IPS DF 4.7 (cell line): ENCODE data around the gene THSD4.

ENCODE experiments used
- DNase-seq: peaks from one replicate; pipeline ENCODE4 v3.0.0-alpha.2; 2013; ENCODE audit warnings: low spot score; ENCODE audit errors: extremely low read depth

Gene THSD4

DNA sequence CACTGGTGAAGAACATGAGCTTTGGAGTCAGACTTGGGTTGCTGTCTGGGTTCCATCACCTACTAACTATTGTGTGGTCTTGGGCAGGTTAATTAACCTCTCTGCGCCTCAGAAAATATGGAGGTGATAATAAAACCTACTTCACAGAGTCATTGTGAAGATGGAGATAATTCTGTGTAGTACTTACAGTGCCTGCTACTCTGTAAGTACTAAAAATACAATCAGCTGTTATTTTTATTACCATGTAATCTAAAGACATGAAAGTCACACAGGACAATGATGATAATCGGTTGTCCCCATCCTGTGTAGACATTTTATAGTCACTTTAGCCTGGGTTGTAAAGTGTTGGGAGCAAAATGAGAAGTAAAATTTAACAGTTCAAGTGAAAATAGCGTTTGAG is 334.1 kb downstream of the THSD4 start:
- DNase-seq, result no peak

- no peak for DNase-seq
These were observed 334.7 kb downstream of the THSD4 start for GRCh38 chr15:71449956-71450355.

GRCh38 chr15:71451130-71451529 is 335.9 kb downstream of the THSD4 start:
- DNase-seq, result no peak

DNA sequence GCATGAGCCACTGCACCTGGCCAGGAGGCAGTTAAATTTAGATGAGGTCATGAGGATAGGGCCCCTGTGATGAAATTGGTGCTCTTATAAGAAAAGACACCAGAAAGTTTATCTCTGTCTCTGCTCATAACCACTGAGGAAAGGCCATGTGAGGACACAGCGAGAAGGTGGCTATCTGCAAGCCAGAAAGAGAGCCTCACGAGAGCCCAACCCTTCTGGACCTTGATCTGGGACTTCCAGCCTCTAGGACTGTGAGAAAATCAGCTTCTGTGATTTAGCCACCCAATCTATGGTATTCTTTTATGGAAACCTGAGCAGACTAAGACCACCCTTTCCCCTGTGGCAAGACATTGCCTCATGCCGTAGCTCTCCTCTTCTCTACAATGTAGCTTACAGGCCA is 337.6 kb downstream of the THSD4 start:
- DNase-seq, result no peak

DNA sequence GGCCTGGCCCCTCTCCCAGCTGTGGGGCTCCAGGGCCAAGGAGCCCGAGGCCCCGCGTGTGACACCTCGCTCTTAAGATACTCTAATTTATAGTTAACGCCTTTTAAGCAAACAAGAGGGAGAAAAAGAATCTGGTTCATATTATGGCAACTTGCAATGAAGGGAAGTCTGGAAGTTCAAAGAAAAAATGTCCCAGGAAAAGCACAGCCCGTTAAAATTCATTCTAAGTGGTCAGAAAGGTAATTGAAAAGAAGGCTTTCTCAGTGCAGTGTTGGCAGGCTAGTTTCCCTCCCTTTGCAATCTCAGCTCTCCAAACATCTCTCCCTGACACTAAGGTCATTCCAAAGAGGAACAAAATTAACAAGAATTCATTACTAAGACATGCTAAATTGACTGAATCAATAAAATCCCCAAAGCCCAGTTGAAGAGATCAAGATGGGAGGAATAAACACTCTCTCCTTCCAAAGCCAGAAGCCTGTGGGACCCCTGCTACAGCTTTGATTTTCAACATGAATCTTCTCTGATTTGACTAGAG is 339.3 kb downstream of the THSD4 start:
- DNase-seq, result no peak

DNA sequence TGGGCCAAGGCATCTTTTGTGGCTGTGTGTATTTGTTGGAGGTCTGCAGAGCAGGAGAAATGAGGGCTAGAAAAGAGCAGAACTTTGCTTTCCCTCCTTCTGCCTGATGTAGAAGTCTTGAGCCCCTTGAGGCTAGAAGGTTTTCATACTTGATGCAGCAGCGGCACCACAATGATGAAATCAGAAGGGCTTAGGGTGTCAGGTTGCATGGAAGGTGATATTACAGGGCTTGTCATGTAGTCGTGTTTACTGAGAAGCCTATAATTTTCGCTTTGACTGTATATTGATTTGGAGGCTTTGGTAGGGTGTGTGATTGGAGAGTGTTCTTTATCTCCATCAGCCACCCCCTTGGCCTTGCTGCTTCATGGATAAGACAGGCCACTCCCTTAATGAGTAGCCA is 339.8 kb downstream of the THSD4 start:
- no peak for DNase-seq

DNA sequence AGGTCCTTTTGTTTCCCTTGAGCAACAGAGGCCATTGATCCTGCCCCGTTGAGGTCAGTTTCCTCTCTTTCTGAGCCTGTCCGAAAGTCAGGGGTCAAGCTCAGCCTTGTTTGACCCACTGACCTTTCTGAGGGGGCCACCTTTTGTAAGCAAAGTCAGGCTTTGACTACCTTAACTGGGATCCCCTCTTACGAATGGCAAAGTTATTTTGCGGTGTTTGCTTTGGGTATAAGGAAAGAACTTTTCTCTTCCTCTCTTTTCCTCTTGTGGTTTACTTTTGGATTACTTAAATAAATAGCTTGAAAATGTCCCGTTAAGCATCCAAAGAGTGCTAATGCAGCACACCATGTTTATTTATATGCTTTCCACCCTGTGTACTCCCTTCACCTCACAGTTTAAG is 340.6 kb downstream of the THSD4 start:
- DNase-seq, result no peak

- DNase-seq, result no peak
These were observed 341.1 kb downstream of the THSD4 start for GRCh38 chr15:71456362-71456761.

DNA sequence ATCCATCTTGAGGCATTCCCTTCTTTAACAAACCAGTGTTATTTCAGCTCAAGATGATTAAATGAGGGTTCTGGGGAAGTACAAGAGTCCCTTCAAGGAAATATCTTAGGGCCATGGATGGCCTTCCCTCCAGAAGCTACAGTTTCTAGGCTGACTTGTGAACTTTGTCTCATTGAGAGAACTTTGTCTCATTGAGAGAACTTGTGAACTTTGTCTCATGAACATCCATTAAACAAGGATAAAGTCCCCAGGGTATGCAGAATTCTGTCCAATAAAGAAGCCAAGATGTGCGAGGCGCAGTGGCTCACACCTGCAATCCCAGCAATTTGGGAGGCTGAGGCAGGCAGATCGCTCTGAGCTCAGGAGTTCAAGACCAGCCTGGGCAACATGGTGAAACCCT is 341.5 kb downstream of the THSD4 start:
- no peak for DNase-seq

DNA sequence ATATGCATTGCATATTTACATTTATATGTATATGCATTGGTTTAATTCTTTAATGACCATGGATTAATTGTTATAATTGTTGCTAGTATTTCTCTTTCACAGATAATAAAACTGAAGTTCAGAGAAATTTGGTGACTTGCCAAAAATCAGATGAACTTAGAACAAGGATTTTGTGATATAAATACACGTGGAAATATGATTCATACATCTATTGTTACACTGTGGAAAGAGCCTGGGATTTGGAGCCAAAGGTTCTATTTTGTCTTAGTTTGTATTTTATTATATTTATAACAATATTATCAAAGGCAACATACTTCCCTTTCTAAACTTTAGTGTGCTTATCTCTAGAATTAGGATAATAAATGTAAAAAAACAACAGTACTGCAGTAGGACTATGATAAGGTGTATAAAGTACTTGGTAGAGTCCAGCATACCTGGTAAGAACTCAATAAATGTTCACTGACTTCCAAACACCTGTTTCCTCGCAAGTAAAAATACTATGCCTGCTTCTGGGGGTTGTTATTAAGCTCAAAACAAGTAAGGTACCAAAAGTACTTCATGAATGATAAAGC is 342.9 kb downstream of the THSD4 start:
- DNase-seq, result no peak

GRCh38 chr15:71461748-71462147 is 346.5 kb downstream of the THSD4 start:
- no peak for DNase-seq

DNA sequence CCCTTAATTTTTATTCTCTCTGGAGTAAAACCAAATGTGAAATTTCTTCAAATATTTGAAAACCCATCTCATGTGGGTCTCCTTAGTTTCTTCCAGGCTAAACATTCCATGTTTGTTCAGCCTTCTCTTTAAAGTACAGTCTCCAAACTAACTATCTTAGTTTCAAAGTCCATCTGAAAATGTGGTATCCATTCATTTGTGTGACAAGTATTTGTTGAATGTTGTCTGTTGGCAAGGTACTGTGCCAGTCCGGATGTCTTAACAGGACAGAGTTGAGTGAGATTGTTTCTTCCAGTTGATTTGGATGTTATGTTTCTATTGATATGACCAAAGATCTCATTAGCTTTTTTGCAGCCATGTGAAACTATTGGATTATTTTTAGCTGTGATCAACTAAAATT is 347.4 kb downstream of the THSD4 start:
- no peak for DNase-seq

DNA sequence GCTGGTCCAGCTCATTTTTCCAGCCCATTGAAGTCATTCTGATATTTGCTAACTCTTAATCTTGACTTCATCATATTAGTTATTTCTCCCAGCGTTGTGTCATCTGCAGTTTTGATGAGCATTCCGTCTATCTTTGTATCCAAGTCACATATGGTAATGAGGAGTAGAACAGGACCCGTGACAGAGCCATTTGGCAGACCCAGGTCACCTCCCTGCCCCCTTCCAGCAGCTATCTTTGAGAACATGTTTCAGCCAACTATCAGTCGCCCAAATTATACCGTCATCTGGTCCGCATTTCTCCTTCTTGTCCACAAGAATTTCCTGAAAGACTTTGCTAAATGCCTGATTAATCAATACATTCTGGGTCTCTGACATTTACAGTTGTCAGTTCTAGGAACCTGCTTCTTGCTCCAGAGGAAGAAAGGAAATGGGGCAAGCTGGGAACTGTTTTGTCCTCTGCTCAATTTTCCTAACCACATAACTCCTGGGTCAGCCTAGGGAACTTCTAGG is 347.9 kb downstream of the THSD4 start:
- DNase-seq, result no peak

DNA sequence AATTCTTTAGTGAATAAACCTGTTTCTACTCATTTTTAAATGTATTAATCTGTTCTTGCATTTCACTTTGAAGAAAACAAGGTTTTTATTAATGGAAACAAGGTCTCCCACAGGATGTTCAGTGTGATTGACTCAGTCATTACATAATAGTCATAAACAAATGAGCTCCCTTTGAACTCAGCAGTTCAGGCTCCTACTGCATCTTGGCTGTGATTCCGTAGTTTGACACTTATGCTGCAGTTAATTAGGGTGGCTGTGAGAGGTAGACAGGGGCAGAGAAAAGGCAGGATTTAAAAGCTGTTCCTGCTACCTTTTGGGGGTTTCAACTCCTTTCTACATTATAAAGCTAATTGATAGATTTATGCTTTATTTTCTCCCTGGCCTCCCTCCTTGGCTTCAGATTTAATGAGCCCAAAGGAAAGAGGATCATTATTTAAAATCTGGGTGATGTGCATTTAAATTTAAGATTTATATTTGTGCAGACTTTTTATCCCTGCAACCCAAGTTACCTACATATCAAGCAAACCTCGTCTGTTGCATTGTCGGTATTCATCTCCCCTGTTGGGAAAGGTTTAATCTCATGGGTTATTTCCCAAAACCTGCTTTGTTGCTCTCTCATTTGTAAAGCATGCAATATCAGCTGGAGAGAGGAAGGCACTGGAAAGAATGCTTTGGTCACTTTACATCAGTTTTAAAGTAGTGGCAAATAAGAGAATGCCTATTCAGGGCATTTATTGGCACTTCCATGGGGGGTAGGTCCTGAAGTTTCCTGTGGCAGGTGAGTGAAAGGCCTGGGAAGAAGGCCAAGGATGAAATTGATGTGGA is 350.1 kb downstream of the THSD4 start:
- no peak for DNase-seq

DNA sequence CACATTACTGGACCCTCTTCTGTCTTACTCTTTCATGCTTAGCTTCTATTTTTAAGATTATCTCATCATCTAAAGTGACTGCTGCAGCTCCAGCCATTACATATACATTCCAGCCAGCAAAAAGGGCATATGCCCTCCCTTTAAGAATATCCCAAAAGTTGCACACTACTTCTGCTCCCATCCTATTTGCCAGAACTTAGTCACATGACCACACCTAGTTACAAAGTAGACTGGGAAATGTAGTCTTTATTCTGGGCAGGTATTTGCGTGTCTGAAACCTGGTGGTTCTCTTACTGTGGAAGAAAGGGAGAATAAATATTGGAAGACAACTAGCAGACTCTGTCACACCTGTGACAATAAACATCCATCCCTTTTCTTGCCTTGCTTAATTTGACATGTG is 353.4 kb downstream of the THSD4 start:
- DNase-seq, result no peak

DNA sequence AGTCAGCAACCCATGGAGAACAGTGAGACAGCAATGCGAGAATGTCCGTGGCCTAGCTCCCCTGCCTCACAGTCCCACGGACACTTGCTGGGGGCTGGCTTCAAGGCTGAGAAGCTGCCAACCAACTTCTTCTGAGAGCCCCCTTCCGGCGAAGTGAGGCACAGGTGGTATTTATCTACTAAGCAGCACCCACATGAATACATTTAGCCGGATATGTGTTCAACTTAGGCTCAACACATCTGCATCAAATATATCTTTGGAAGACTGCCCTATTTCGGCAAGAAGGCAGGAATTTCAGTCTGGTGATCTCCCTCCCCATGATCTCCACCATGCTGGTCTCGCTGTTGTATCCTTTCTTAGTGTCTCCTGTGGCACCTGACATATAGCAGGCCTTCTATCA is 354.1 kb downstream of the THSD4 start:
- no peak for DNase-seq

GRCh38 chr15:71471347-71471746 is 356.1 kb downstream of the THSD4 start:
- no peak for DNase-seq

DNA sequence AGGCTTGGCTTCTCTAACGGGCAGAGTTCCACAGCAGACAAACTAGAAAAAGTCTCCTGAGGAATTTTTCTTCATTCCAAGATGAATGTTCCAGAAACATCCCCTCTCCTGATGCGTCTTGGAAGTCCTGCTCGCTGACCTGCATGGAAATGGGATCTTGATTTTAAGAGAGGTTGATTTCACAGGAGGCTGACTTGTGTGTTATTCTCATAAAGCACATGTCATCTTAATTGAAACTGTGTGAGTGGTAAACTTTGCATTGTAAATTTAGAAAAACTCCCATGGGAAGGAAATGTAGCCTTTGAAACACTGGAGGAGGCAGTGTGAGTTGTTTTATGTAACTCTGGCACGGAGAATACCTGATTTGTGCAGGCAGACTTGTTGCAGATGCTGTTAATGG is 357.3 kb downstream of the THSD4 start:
- no peak for DNase-seq

- DNase-seq, result no peak
These were observed 358.5 kb downstream of the THSD4 start for GRCh38 chr15:71473751-71474150.

GRCh38 chr15:71476823-71477222 is 361.6 kb downstream of the THSD4 start:
- no peak for DNase-seq

DNA sequence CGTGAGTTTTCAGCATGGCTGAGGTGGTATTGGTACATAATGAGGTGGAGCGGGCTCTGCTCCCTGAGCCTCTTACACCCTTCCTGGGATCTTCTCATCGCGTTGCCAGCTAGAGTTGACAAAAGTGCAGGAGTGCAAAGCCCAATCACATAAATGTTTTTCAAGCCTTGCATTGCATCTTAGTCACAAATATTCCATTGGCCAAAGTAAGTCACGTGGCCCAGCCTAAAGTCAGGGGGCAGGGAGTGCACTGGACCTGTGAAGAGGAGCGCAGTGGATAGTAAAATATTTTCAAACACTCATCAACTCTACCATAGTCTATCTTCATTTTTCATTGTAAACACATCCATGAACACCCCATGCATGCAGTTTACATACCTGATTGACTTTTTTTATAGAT is 365.3 kb downstream of the THSD4 start:
- no peak for DNase-seq

GRCh38 chr15:71484080-71484479 is 368.8 kb downstream of the THSD4 start:
- no peak for DNase-seq
